Hindlimb muscle (tissue), 1 donor: Measurements from ENCODE around the gene MTHFR. TPM values are rescaled to one million over a fixed set of nuclear protein-coding genes. Genes with fewer than 3 reads are reported as not detected.

ENCODE experiments used
- DNase-seq: peaks from one replicate; pipeline ENCODE4 v3.0.0-alpha.2; 2013
- polyA plus RNA-seq: library from polyadenylated mRNA; unstranded; fragments of 120-200 nt; gene quantifications from one replicate; pipeline ENCODE4 v1.2.1, GENCODE V29; 2013; ENCODE audit not compliant: insufficient read length

The MTHFR gene
- polyA plus RNA-seq, 1 donor, result 62.3 TPM

- DNase-seq, result no peak
Observed at GRCh38 chr1:11780380-11781147, 25.2 kb downstream of the MTHFR start.

- no peak for DNase-seq
Observed at GRCh38 chr1:11779715-11780379, 25.9 kb downstream of the MTHFR start.

- DNase-seq, result no peak
Observed at GRCh38 chr1:11778844-11779623, 26.7 kb downstream of the MTHFR start.

GRCh38 chr1:11778336-11778735 lies 27.4 kb downstream of the MTHFR start:
- no peak for DNase-seq

GRCh38 chr1:11777658-11778322 lies 28.0 kb downstream of the MTHFR start:
- DNase-seq, result no peak

GRCh38 chr1:11774753-11775152 lies 31.0 kb downstream of the MTHFR start:
- no peak for DNase-seq

- DNase-seq, result no peak
Observed at GRCh38 chr1:11772458-11772857, 33.3 kb downstream of the MTHFR start.

GRCh38 chr1:11771481-11772043 lies 34.2 kb downstream of the MTHFR start:
- DNase-seq, result no peak

GRCh38 chr1:11770011-11770410 lies 35.8 kb downstream of the MTHFR start:
- DNase-seq, result no peak

GRCh38 chr1:11769274-11769673 lies 36.5 kb downstream of the MTHFR start:
- no peak for DNase-seq

GRCh38 chr1:11768821-11769220 lies 36.9 kb downstream of the MTHFR start:
- DNase-seq, result no peak

GRCh38 chr1:11767922-11768704 lies 37.7 kb downstream of the MTHFR start:
- DNase-seq, result no peak

- no peak for DNase-seq
Observed at GRCh38 chr1:11766429-11766776, 39.4 kb downstream of the MTHFR start.

- no peak for DNase-seq
Observed at GRCh38 chr1:11765661-11766428, 39.9 kb downstream of the MTHFR start.

GRCh38 chr1:11764519-11764918 lies 41.2 kb downstream of the MTHFR start:
- no peak for DNase-seq

- no peak for DNase-seq
Observed at GRCh38 chr1:11764115-11764514, 41.6 kb downstream of the MTHFR start.

GRCh38 chr1:11761988-11762406 lies 43.8 kb downstream of the MTHFR start, which contains the start of gene C1orf167:
C1orf167 (plus strand) TSS chr1:11762193; CDS start chr1:11764401, 2,208 bp downstream.
- DNase-seq, result no peak

GRCh38 chr1:11761285-11761684 lies 44.5 kb downstream of the MTHFR start:
- DNase-seq, result no peak

- DNase-seq, result no peak
Observed at GRCh38 chr1:11759791-11760190, 46.0 kb downstream of the MTHFR start.

GRCh38 chr1:11757047-11757446 lies 48.7 kb downstream of the MTHFR start:
- no peak for DNase-seq
